Measurements from ENCODE around the gene IGSF9B. TPM values are rescaled to one million over a fixed set of nuclear protein-coding genes. Genes with fewer than 3 reads are reported as not detected.

The IGSF9B gene
- total RNA-seq, 4 donors from 2014 or later, result 24.1 to 120 (median 43.3) TPM

GRCh38 chr11:133980665-133981064, 23.9 kb upstream of the IGSF9B start:
- no peaks in the 10 kb centered on the region for H3K9me3 ChIP-seq
- no peak for TF ChIP-seq POLR2AphosphoS5 (IDR thresholded peaks at IDR 0.05)
- TF ChIP-seq, protein P1, sequence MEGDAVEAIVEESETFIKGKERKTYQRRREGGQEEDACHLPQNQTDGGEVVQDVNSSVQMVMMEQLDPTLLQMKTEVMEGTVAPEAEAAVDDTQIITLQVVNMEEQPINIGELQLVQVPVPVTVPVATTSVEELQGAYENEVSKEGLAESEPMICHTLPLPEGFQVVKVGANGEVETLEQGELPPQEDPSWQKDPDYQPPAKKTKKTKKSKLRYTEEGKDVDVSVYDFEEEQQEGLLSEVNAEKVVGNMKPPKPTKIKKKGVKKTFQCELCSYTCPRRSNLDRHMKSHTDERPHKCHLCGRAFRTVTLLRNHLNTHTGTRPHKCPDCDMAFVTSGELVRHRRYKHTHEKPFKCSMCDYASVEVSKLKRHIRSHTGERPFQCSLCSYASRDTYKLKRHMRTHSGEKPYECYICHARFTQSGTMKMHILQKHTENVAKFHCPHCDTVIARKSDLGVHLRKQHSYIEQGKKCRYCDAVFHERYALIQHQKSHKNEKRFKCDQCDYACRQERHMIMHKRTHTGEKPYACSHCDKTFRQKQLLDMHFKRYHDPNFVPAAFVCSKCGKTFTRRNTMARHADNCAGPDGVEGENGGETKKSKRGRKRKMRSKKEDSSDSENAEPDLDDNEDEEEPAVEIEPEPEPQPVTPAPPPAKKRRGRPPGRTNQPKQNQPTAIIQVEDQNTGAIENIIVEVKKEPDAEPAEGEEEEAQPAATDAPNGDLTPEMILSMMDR (IDR thresholded peaks at IDR 0.05), result no peak
- TF ChIP-seq POLR2A (IDR thresholded peaks at IDR 0.05), result no peak
- no peak for TF ChIP-seq EP300 (IDR thresholded peaks at IDR 0.05)
- no peaks in the 10 kb centered on the region for H3K36me3 ChIP-seq
- H3K4me3 ChIP-seq, result no peak overlapping the region
- H3K27ac ChIP-seq, result peak overlapping the region in 1 of 4 donors; percentile 32
- H3K4me1 ChIP-seq, result no peaks in the 10 kb centered on the region
- 45% methylated on average over 7 of the region's 9 CpGs; no CpG with 5 or more reads in 1 of the 2 donors for WGBS, 2 donors (ENCODE audit: low coverage in 1 of 2)
- no peak for ATAC-seq
- H3K27me3 ChIP-seq, result peaks cover 19% of the 10 kb centered on the region

GRCh38 chr11:133978794-133979193, 22.0 kb upstream of the IGSF9B start:
- Histone ChIP-seq H3K27ac (no peak overlapping the region), H3K9me3 (no peaks in the 10 kb centered on the region), H3K27me3 (peaks cover 24% of the 10 kb centered on the region), H3K4me1 (no peaks in the 10 kb centered on the region), H3K36me3 (no peaks in the 10 kb centered on the region), H3K4me3 (no peak overlapping the region)
- 57% methylated on average over 1 of the region's 2 CpGs; no CpG with 5 or more reads in 1 of the 2 donors for WGBS, 2 donors (ENCODE audit: low coverage in 1 of 2)
- TF ChIP-seq, protein P1 (IDR thresholded peaks at IDR 0.05), result no peak
- no peak for TF ChIP-seq EP300 (IDR thresholded peaks at IDR 0.05)
- no peak for TF ChIP-seq POLR2A (IDR thresholded peaks at IDR 0.05)
- no peak for TF ChIP-seq POLR2AphosphoS5 (IDR thresholded peaks at IDR 0.05)
- no peak for ATAC-seq

- ATAC-seq, result no peak
- WGBS, 2 donors (ENCODE audit: low coverage in 1 of 2), result 40% methylated on average over 1 of the region's 10 CpGs; no CpG with 5 or more reads in 1 of the 2 donors
- Histone ChIP-seq H3K9me3 (no peaks in the 10 kb centered on the region), H3K27me3 (peaks cover 24% of the 10 kb centered on the region), H3K36me3 (no peaks in the 10 kb centered on the region), H3K4me3 (no peak overlapping the region), H3K4me1 (no peaks in the 10 kb centered on the region), H3K27ac (no peak overlapping the region)
- TF ChIP-seq POLR2A (IDR thresholded peaks at IDR 0.05), result no peak
These were observed 20.4 kb upstream of the IGSF9B start for GRCh38 chr11:133977067-133977677.

- no peak for TF ChIP-seq POLR2A (IDR thresholded peaks at IDR 0.05)
- TF ChIP-seq EP300 (IDR thresholded peaks at IDR 0.05), result no peak
- TF ChIP-seq POLR2AphosphoS5 (IDR thresholded peaks at IDR 0.05), result no peak
- TF ChIP-seq, protein P1 (IDR thresholded peaks at IDR 0.05), result no peak
- no peak overlapping the region for H3K27ac ChIP-seq
These were observed 18.7 kb upstream of the IGSF9B start for GRCh38 chr11:133975488-133975849.

GRCh38 chr11:133974836-133975487, 18.2 kb upstream of the IGSF9B start:
- Histone ChIP-seq H3K27ac (no peak overlapping the region), H3K27me3 (peaks cover 24% of the 10 kb centered on the region), H3K9me3 (no peaks in the 10 kb centered on the region), H3K4me3 (no peak overlapping the region), H3K4me1 (no peaks in the 10 kb centered on the region), H3K36me3 (no peaks in the 10 kb centered on the region)
- TF ChIP-seq POLR2A (IDR thresholded peaks at IDR 0.05), result no peak
- TF ChIP-seq EP300 (IDR thresholded peaks at IDR 0.05), result no peak
- no peak for TF ChIP-seq POLR2AphosphoS5 (IDR thresholded peaks at IDR 0.05)
- TF ChIP-seq, protein P1 (IDR thresholded peaks at IDR 0.05), result no peak
- no peak for ATAC-seq
- 68 to 73% methylated on average over 6 to 9 of the region's 14 CpGs for WGBS, 2 donors (ENCODE audit: low coverage in 1 of 2)

More at GRCh38 chr11:133975488-133975849, 18.7 kb upstream of the IGSF9B start:
- H3K4me1 ChIP-seq, result no peaks in the 10 kb centered on the region
- no peak for ATAC-seq
- 71 to 85% methylated on average over 4 of the region's 7 CpGs for WGBS, 2 donors (ENCODE audit: low coverage in 1 of 2)
- peaks cover 24% of the 10 kb centered on the region for H3K27me3 ChIP-seq
- H3K4me3 ChIP-seq, result no peak overlapping the region
- no peaks in the 10 kb centered on the region for H3K9me3 ChIP-seq
- H3K36me3 ChIP-seq, result no peaks in the 10 kb centered on the region

Data from gastroesophageal sphincter (tissue), 4 donors.